Measurements from ENCODE around the gene MYLIP. TPM values are rescaled to one million over a fixed set of nuclear protein-coding genes. Genes with fewer than 3 reads are reported as not detected.

The MYLIP gene
- total RNA-seq, 4 donors from 2014 or later: 25.9 to 53.0 (median 36.5) TPM

GRCh38 chr6:16146527-16146955 is 17.7 kb downstream of the MYLIP start:
- peaks cover 82% of the 10 kb centered on the region for H3K36me3 ChIP-seq
- 54% methylated on average over 8 of the region's 8 CpGs for WGBS
- H3K27ac ChIP-seq: no peak overlapping the region
- DNase-seq (ENCODE audit: low spot score in 2 of 2): no peak
- H3K4me3 ChIP-seq: no peak overlapping the region
- no peaks in the 10 kb centered on the region for H3K9me3 ChIP-seq
- peaks cover 3% of the 10 kb centered on the region for H3K4me1 ChIP-seq
- no peaks in the 10 kb centered on the region for H3K27me3 ChIP-seq
- TF ChIP-seq EP300 (IDR thresholded peaks at IDR 0.05): no peak
- no peak for TF ChIP-seq POLR2AphosphoS5 (IDR thresholded peaks at IDR 0.05)
- no peak for TF ChIP-seq CTCF (IDR thresholded peaks at IDR 0.05)
- no peak for TF ChIP-seq POLR2A (IDR thresholded peaks at IDR 0.05)

DNA sequence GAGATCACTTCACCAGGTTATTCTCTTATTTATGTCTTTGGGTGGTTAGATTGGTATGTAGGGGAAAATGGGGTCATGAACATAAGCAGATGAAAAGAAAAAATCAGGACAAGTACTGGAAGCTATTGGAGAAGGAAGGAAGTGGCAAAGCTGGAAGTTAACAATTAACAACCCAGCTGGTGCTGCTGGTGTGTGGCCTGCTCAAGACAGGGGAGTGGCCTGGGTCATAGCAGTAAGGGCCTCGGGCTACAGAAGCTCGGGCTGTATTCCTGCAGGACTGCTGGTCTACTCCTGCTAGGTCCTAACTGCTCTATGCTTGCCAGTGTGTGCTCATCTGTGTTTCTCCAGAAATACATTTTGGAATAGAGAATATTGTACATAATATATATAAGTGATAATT is 19.6 kb downstream of the MYLIP start:
- H3K4me3 ChIP-seq: no peak overlapping the region
- WGBS: 67% methylated on average over 2 of the region's 2 CpGs
- no peak for TF ChIP-seq EP300 (IDR thresholded peaks at IDR 0.05)
- TF ChIP-seq POLR2AphosphoS5 (IDR thresholded peaks at IDR 0.05): no peak
- TF ChIP-seq CTCF (IDR thresholded peaks at IDR 0.05): no peak
- TF ChIP-seq POLR2A (IDR thresholded peaks at IDR 0.05): no peak
- no peak overlapping the region for H3K27ac ChIP-seq
- no peaks in the 10 kb centered on the region for H3K27me3 ChIP-seq
- no peaks in the 10 kb centered on the region for H3K9me3 ChIP-seq
- H3K4me1 ChIP-seq: no peaks in the 10 kb centered on the region
- peaks cover 71% of the 10 kb centered on the region for H3K36me3 ChIP-seq
- DNase-seq (ENCODE audit: low spot score in 2 of 2): no peak

DNA sequence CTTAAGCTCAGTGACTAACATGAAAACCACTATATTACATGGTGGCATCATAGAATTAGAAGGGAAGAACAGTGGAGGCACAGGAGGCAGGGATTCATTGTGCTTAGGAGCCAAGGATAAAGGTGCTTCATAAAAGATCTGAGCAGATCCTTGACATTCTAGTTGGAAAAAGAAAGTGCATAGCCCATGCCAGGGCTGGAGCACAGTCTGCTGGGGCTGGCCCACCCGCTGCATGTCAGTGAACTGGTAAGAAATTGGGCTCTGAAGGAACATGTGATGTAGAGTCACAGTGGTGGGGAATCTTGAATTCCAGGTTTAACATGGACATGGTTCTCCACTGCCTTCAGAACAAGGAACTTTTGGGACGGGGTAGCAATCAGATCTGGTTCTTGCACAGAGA is 20.4 kb downstream of the MYLIP start:
- Histone ChIP-seq H3K27ac (no peak overlapping the region), H3K36me3 (peaks cover 63% of the 10 kb centered on the region)
- 98% methylated on average over 2 of the region's 2 CpGs for WGBS

DNA sequence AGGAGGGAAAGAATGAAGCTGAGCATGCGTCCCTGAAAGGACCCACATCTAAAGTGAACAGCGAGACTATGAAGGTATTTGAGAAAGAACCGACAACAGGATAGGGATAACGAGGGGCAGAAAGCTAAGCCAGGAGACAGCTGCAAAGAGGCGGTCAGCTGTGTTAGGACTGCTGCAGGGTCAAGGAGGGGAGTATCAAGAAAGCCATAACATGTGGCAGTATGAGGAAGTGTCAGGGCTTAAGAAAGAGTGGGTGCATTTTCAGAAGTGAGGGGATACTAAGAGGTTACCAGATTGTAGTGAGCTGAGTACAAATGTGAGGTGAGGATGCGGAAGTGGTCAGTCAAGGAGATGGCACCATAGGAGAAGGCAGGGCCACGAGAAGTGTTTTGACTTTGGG is 21.2 kb downstream of the MYLIP start:
- no peaks in the 10 kb centered on the region for H3K27me3 ChIP-seq
- no peaks in the 10 kb centered on the region for H3K9me3 ChIP-seq
- no peak overlapping the region for H3K27ac ChIP-seq
- TF ChIP-seq POLR2A (IDR thresholded peaks at IDR 0.05) (no peak), EP300 (IDR thresholded peaks at IDR 0.05) (no peak), CTCF (IDR thresholded peaks at IDR 0.05) (no peak), POLR2AphosphoS5 (IDR thresholded peaks at IDR 0.05) (no peak)
- no peak overlapping the region for H3K4me3 ChIP-seq
- peaks cover 3% of the 10 kb centered on the region for H3K4me1 ChIP-seq
- no peak for DNase-seq (ENCODE audit: low spot score in 2 of 2)
- peaks cover 56% of the 10 kb centered on the region for H3K36me3 ChIP-seq
- whole genome bisulfite sequencing: 92% methylated on average over 7 of the region's 7 CpGs

More for the DNA sequence above, 20.4 kb downstream of the MYLIP start:
- TF ChIP-seq EP300 (IDR thresholded peaks at IDR 0.05) (no peak), POLR2AphosphoS5 (IDR thresholded peaks at IDR 0.05) (no peak), POLR2A (IDR thresholded peaks at IDR 0.05) (no peak), CTCF (IDR thresholded peaks at IDR 0.05) (no peak)
- Histone ChIP-seq H3K27me3 (no peaks in the 10 kb centered on the region), H3K4me3 (no peak overlapping the region), H3K4me1 (peaks cover 2% of the 10 kb centered on the region), H3K9me3 (no peaks in the 10 kb centered on the region)
- DNase-seq (ENCODE audit: low spot score in 2 of 2): no peak

- no peak for DNase-seq (ENCODE audit: low spot score in 2 of 2)
- Histone ChIP-seq H3K27ac (no peak overlapping the region), H3K27me3 (no peaks in the 10 kb centered on the region), H3K36me3 (peaks cover 29% of the 10 kb centered on the region), H3K4me3 (no peak overlapping the region), H3K4me1 (peaks cover 6% of the 10 kb centered on the region), H3K9me3 (no peaks in the 10 kb centered on the region)
- TF ChIP-seq EP300 (IDR thresholded peaks at IDR 0.05): no peak
- no peak for TF ChIP-seq POLR2A (IDR thresholded peaks at IDR 0.05)
- TF ChIP-seq CTCF (IDR thresholded peaks at IDR 0.05): no peak
- TF ChIP-seq POLR2AphosphoS5 (IDR thresholded peaks at IDR 0.05): no peak
- 72% methylated on average over 9 of the region's 9 CpGs for WGBS
These were observed 24.4 kb downstream of the MYLIP start for GRCh38 chr6:16153211-16153820.
